Fibroblast of the conjunctiva (primary cell): ENCODE measurements around the gene ARHGEF1.

ENCODE experiments used
- DNase-seq: peaks from one replicate; pipeline ENCODE4 v3.0.0-alpha.2; 2010; ENCODE audit warnings: low read depth

The ARHGEF1 gene

GRCh38 chr19:41882568-41883462, at the start of gene ARHGEF1:
ARHGEF1 (plus strand) TSS chr19:41883184; CDS start chr19:41888083, 4,899 bp downstream.
- no peak for DNase-seq

DNA sequence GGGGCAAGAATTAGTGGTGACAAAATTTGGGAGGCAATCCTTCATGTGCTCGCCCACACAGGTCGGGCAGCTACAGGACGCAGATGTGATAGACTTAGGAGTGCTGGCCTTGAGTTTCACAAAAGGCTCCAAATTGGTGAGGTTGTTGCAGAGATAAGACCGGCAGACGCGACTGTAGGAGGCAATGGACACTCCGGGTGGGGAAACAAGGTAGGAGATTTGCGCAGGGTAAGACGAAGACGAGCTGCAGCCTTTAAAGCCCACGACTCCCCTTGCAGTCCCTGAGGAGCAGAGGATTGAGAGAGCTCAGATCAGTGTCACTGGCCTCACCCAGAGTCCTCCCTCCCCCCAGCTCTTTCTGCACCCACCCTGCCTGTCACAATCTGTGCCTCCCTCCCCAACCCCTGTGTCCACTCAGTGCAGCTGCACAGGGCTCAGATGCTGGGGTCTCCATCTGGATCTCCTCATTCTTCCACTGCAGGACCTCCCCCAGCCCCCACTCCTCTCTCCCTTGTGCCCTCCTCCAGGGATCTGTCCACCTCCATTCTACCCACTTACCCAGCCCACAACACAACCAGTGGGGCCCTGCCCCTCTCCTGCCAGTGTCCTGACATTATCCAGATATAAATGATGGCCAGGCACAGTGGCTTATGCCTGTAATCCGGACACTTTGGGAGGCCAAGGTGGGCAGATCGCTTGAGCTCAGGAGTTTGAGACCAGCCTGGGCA, 44.8 kb upstream of the ARHGEF1 start:
- DNase-seq, result no peak

DNA sequence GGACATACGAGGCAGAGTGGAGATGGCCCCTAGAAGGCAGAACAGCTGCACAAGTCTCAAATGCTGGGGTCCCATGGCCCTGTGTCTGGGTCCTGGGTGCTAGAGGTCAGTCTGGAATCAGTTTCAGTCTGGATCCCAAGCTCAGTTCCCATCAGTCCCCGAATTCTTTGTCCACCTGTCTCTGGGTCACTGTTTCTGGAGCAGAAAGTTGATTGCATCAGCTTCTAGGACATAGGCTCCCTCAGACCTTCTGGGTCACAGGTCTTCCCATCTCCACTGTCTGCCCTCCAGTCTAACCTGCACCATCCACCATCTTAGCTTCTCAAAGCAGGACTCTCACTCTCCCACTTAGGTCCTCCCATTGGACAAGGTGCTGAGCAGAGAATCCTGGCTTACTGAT, 43.8 kb upstream of the ARHGEF1 start:
- DNase-seq, result no peak

- DNase-seq, result no peak
Observed at GRCh38 chr19:41843371-41843770, 39.6 kb upstream of the ARHGEF1 start.

DNA sequence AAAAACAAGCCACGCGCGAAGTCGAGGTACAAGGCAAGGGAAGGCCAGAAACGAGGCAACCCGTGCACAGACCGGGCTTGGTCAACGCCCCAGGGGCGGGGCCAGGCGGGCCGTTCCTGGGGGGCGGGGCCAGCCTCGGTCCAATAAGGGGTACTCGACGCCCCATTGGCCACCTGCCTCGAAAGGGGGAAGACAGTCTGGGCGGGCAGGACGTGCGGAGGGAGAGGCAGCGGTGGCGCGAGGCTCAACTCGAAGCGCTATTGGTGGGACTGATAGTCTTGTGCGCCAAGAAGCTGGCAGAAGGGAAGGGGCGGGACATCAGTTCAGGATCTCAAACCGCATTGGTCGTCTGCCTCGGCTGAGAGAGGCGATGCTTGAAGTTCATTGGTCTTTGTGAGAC, 38.4 kb upstream of the ARHGEF1 start, which contains the start of gene LYPD4:
LYPD4 (minus strand) TSS at position 83 of the 400 bp plus-strand sequence. CDS start 5,398 bp downstream, outside the sequence.
- DNase-seq, result no peak

DNA sequence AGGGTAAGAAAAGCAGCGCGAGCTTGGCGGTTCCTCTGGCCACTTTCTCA, 38.2 kb upstream of the ARHGEF1 start, which contains the start of gene DMRTC2:
DMRTC2 (plus strand) TSS at position 42 of the 50 bp plus-strand sequence. CDS start 2,387 bp downstream, outside the sequence.
- DNase-seq, result no peak

DNA sequence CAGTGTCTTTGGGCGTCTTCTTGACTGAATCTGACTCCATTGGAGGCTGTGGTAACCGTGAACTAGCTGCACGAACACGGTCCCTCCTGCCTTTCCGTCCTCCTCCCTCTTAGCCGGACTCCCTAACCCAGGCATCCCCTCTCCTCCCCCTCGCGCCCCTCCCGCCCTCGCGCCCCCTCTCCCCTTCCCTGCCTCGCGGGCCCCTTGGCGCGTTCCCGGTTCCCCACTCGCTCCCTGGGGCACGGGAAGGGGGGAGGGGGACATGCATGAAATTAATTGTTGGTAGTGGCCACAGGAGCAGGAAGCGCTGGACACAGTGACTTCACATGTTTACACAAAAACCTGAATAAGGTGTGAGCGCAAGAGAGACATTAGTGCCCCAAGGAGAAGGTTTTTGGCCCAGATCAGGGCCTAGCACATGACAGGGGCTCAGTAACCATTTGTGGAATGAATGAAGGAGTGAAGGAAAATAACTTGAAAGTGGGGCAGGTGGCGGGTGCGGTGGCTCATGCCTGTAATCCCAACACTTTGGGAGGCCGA, 37.9 kb upstream of the ARHGEF1 start:
- no peak for DNase-seq

DNA sequence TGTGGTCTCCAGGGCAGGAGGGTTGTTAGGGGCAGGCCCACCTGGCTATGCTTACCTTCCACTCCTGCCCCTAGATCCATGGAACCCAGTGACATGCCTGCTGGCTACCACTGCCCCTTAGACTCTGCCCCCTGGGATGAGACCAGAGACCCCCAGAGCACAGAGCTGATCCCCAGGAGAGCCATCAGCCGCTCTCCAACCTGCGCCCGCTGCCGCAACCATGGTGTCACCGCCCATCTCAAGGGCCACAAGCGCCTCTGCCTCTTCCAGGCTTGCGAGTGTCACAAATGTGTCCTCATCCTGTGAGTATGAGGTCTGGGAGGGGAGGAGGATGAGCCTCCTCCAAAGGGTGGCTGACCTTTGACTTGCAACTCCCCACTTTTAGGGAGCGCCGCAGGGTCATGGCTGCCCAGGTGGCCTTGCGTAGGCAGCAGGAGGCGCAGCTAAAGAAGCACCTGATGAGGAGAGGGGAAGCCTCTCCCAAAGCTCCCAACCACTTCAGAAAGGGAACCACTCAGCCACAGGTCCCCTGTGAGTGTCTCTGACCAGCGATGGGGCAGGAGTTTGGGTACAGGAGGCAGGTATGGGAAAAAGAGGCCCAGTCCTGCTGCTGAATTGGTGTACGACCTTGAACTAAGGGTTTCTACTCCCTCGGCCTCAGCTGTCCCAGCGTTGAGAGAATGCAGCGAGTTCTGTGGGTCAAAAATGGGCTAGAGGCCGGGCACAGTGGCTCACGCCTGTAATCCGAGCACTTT, 35.5 kb upstream of the ARHGEF1 start:
- DNase-seq, result no peak

GRCh38 chr19:41848666-41849065, 34.3 kb upstream of the ARHGEF1 start:
- DNase-seq, result no peak

DNA sequence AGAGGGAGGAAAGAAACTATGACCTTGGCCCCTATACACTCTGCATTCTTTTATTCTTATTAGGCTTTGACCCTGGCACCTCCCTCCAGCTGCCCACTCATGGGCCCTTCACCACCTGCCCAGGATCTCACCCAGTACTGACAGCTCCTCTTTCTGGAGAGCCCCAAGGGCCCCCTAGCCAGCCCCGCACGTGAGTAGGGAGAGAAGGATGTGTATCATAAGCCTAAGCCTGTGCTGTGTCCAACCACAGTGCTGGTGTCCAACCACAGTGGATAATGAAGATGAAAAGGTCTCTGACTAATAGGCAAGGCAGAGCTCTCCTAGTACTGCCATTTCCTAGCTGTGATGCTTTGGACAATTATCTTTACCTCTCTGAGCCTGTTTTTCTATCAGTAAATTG, 33.9 kb upstream of the ARHGEF1 start:
- no peak for DNase-seq

- DNase-seq, result no peak
Observed at GRCh38 chr19:41850381-41850780, 32.6 kb upstream of the ARHGEF1 start.

DNA sequence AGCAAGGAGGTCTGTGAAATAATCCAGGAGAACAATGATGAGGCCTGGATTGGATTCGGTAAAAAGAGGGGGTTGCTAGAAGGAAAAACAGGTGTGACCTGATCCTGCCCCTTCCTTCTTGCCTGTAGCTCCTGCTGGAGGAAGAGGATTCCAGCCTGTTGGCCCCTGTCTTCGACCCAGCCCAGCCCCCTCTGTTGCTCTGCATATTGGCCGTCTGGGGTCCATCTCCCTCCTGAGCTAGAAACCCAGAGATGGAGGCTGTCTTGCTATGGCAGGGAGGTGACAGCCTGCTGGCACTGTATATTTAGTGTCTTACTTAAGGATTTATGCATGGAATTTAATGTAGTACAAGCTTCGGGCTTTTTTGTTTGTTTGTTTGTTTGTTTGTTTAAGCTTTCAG, 31.5 kb upstream of the ARHGEF1 start:
- DNase-seq, result no peak

DNA sequence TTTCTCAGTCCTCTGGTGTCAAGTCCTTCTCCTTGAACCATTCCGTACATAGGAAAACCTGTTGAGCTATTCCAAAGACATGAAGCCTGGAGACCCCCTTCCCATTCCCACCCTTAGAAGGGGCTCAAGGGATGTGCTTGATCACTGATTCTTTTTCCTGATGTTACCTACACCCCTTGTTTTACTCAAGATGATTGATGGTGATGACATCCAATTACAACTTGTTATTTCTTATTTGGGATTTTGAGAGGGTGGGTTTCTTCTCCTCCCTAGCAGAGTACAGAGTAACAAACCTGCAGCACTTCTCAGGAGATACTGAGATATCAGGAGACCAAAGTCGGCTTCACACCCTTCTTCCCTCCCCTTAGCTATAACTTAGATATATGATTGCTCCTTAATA, 29.6 kb upstream of the ARHGEF1 start:
- no peak for DNase-seq

- DNase-seq, result no peak
Observed at GRCh38 chr19:41853768-41854167, 29.2 kb upstream of the ARHGEF1 start.

DNA sequence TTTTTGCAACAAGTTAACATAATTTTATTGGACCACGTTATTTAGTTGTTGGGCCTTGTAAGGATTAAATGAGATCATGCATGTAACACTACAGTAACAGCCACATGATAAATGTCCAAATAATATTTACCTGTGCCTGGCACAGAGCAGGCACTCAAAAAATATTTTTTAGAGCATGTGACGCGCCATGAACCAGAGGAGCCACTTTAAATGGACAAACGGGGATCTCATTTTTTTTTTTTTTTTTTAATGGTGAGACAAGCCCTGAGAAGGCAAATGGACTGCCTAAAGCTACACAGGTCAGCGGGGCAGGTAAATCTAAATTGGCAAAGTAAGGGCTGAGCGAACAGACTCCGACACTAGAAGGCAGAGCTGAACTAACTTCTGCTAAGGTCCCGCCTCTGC, 23.8 kb upstream of the ARHGEF1 start:
- no peak for DNase-seq

GRCh38 chr19:41859618-41860418, 23.2 kb upstream of the ARHGEF1 start, which contains the start of gene RPS19:
RPS19 (plus strand) TSS chr19:41860255; CDS start chr19:41860775, 520 bp downstream.
- DNase-seq, result peak; percentile 98

GRCh38 chr19:41860419-41861115, 22.4 kb upstream of the ARHGEF1 start:
- no peak for DNase-seq

GRCh38 chr19:41861116-41861768, 21.7 kb upstream of the ARHGEF1 start:
- no peak for DNase-seq

GRCh38 chr19:41861846-41862245, 21.1 kb upstream of the ARHGEF1 start:
- DNase-seq, result no peak

- DNase-seq, result no peak
Observed at GRCh38 chr19:41862445-41862986, 20.5 kb upstream of the ARHGEF1 start.
